ENCODE results near the gene C1orf94. TPM values are rescaled to one million over a fixed set of nuclear protein-coding genes. Genes with fewer than 3 reads are reported as not detected.

Gene C1orf94
- total RNA-seq (not detected in 2 replicates), polyA plus RNA-seq (not detected in 2 replicates), polyA minus RNA-seq (not detected in 2 replicates)
- not detected for total RNA-seq (2013)

DNA sequence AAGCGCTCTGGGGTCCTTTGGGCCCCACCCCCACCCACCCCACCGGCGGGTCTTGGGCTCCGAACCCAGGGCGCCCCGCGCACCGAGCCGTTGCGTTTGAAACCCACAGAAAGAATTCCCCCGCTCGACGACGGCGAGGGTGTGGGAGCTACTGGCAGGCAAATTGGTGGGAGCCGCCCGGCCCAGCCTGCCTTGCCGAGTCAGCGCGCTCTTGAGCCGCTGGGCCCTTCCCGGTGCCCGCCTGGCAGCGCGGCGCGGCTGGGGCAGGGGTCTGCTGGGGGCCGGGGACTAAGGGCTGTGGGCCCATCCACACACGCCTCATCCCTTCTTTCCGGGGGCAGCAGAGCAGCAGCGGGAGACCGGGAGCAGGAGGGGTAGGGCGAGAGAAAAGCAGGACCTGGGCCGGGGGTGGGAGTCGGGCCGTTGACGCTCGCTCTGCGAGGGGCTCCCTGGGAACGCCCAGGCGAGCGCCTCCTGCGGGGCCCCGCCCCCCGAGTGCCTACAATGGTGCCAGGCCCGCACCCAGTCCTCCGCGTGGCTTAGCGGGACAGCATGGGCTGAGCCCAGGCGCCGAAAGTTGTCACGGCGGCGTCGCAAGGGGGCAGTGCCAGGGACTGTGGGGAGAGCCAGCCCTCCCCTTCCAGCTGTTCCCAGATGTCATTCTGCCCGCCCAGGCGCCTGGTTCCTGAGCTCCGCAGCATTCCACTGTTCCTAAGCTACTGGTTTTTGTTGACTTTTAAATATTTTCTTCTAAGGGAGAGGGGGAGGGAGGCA, at the start of gene C1orf94:
Gene C1orf94, plus strand, starts transcription at position 78 of the 774 bp plus-strand sequence. CDS start 883 bp downstream, outside the sequence.
- intact Hi-C loops (cut with micrococcal nuclease), result no loop called here
- peaks cover 35% of the 10 kb centered on the region for H3K27me3 Mint-ChIP-seq

More for the DNA sequence above, at the start of gene C1orf94:
- H3K27ac Mint-ChIP-seq, result no peak within 1 kb of the TSS
- Histone ChIP-seq H3K36me3 (replicated peaks in 1 of 2; ENCODE audit: control extremely low read depth in 1 of 2, control insufficient read depth in 1 of 2, extremely low read depth in 1 of 2, insufficient read depth in 2 of 2, low read length in 1 of 2) (no peaks in the 10 kb centered on the region), H3K27me3 (replicated peaks in 1 of 4; ENCODE audit: control extremely low read depth in 1 of 4, control insufficient read depth in 3 of 4, insufficient read depth in 4 of 4, low read length in 3 of 4) (peaks cover 0 to 32% (median 9%) of the 10 kb centered on the region in 4 experiments), H2AFZ (ENCODE audit: insufficient read depth, low read depth, low read length, poor library complexity, severe bottlenecking) (no peak within 1 kb of the TSS), H3K9ac (ENCODE audit: low read length) (no peak within 1 kb of the TSS), H3K27ac (ENCODE audit: low read length in 2 of 2) (no peak within 1 kb of the TSS), H3K4me3 (ENCODE audit: control extremely low read depth in 1 of 5, extremely low read depth in 1 of 5, insufficient read depth in 1 of 5, low read depth in 2 of 5, low read length in 4 of 5) (no peak within 1 kb of the TSS), H3K4me1 (ENCODE audit: control insufficient read depth in 2 of 2, insufficient read depth in 2 of 2, low read length in 2 of 2) (no peaks in the 10 kb centered on the region), H3K9me3 (ENCODE audit: control extremely low read depth in 1 of 3, control insufficient read depth in 2 of 3, insufficient read depth in 1 of 3, low read length in 2 of 3) (peaks cover 0 to 4% (median 0%) of the 10 kb centered on the region in 3 donors), H3K79me2 (ENCODE audit: control insufficient read depth, insufficient read depth, low read length) (no peaks in the 10 kb centered on the region), H3K4me2 (replicated peaks; ENCODE audit: low read depth, low read length, poor library complexity, severe bottlenecking) (no peak within 1 kb of the TSS), H4K20me1 (ENCODE audit: control insufficient read depth, insufficient read depth, low read length, poor library complexity, severe bottlenecking) (no peaks in the 10 kb centered on the region)
- H3K9me3 Mint-ChIP-seq (ENCODE audit: insufficient read depth), result no peaks in the 10 kb centered on the region
- no peak for DNase-seq
- CTCF ChIA-PET, result no interaction called here
- POLR2A ChIA-PET, result no interaction called here
- 17% methylated on average over 45 of the region's 58 CpGs for WGBS (ENCODE audit: insufficient coverage)
- no peak within 1 kb of the TSS for H3K4me3 Mint-ChIP-seq
- H3K4me1 Mint-ChIP-seq, result no peaks in the 10 kb centered on the region
- no peak for TF ChIP-seq EZH2 (IDR thresholded peaks at IDR 0.05; ENCODE audit: borderline replicate concordance, insufficient read depth, low read depth, low read length, poor library complexity, severe bottlenecking)
- TF ChIP-seq, protein P1, sequence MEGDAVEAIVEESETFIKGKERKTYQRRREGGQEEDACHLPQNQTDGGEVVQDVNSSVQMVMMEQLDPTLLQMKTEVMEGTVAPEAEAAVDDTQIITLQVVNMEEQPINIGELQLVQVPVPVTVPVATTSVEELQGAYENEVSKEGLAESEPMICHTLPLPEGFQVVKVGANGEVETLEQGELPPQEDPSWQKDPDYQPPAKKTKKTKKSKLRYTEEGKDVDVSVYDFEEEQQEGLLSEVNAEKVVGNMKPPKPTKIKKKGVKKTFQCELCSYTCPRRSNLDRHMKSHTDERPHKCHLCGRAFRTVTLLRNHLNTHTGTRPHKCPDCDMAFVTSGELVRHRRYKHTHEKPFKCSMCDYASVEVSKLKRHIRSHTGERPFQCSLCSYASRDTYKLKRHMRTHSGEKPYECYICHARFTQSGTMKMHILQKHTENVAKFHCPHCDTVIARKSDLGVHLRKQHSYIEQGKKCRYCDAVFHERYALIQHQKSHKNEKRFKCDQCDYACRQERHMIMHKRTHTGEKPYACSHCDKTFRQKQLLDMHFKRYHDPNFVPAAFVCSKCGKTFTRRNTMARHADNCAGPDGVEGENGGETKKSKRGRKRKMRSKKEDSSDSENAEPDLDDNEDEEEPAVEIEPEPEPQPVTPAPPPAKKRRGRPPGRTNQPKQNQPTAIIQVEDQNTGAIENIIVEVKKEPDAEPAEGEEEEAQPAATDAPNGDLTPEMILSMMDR (IDR thresholded peaks at IDR 0.05), result no peak
- ATAC-seq (ENCODE audit: low read depth), result no peak
